IMR-90 (cell line): ENCODE measurements around the gene POLD4. TPM values are rescaled to one million over a fixed set of nuclear protein-coding genes. Genes with fewer than 3 reads are reported as not detected.

Experiments
- ATAC-seq: fragments of 200-7000 bp; cut with Tn5 transposase; 2 replicates; pipeline ENCODE4 v1.9.1; 2020; ENCODE audit warnings: low read depth, mild to moderate bottlenecking, moderate library complexity
- BruUV-seq: library from RNA; stranded (reverse); fragments of 400-500 nt; replicated peaks from 2 replicates; lab custom pipeline; 2021; lab: Mats Ljungman, UMichigan
- CTCF ChIA-PET: fragments of 300-600 bp; formaldehyde crosslinking; extraction: SDS; loops from one replicate; lab custom pipeline; 2021; ENCODE audit warnings: antibody characterized with exemption; lab: Yijun Ruan, JAX
- POLR2A ChIA-PET: fragments of 300-600 bp; sonication (Branson Sonifier 250); formaldehyde crosslinking; loops from one replicate; lab custom pipeline; 2022; ENCODE audit warnings: antibody characterized with exemption; ENCODE audit not compliant: unreplicated experiment; lab: Charles Lee
- DNase-seq: peaks from one replicate; pipeline ENCODE4 v3.0.0; 2013
- H2AFZ ChIP-seq: replicated peaks from 2 replicates; pipeline ENCODE3; 2013; ENCODE audit warnings: low read length, mild to moderate bottlenecking; ENCODE audit not compliant: poor library complexity
- H2AK5ac ChIP-seq: 2 replicates; pipeline ENCODE4 v1.6.1; 2013; ENCODE audit warnings: low read depth, low read length, inconsistent platforms
- H2AK9ac ChIP-seq: replicated peaks from 2 replicates; pipeline ENCODE3; 2013; ENCODE audit warnings: mild to moderate bottlenecking, low read depth, low read length, moderate library complexity; ENCODE audit not compliant: poor library complexity
- H2BK120ac ChIP-seq: 2 replicates; pipeline ENCODE4 v1.6.1; 2013; ENCODE audit warnings: low read depth, low read length, inconsistent platforms
- H2BK15ac ChIP-seq: 3 replicates; pipeline ENCODE4 v1.6.1; 2013; ENCODE audit warnings: low read depth, low read length, inconsistent platforms
- H2BK20ac ChIP-seq: 2 replicates; pipeline ENCODE4 v1.6.1; 2013; ENCODE audit warnings: low read depth, mild to moderate bottlenecking, inconsistent platforms, low read length, moderate library complexity
- H2BK5ac ChIP-seq: 2 replicates; pipeline ENCODE4 v1.6.1; 2013; ENCODE audit warnings: mild to moderate bottlenecking, low read depth, low read length, inconsistent platforms; ENCODE audit not compliant: poor library complexity, severe bottlenecking
- H3K14ac ChIP-seq: replicated peaks from 2 replicates; pipeline ENCODE4 v1.6.1; 2013; ENCODE audit warnings: low read depth, low read length, inconsistent platforms
- H3K18ac ChIP-seq: 2 replicates; pipeline ENCODE4 v1.6.1; 2013; ENCODE audit warnings: low read depth, low read length, control low read depth
- H3K23ac ChIP-seq: 2 replicates; pipeline ENCODE4 v1.6.1; 2013; ENCODE audit warnings: low read depth, low read length, inconsistent platforms
- H3K27ac ChIP-seq: 2 replicates; pipeline ENCODE4 v1.5.1; 2013; ENCODE audit warnings: mild to moderate bottlenecking, control low read depth, low read length; ENCODE audit not compliant: insufficient read depth
- H3K27me3 ChIP-seq: 2 replicates; pipeline ENCODE4 v1.6.1; 2013; ENCODE audit warnings: low read length; ENCODE audit not compliant: control insufficient read depth, insufficient read depth
- H3K36me3 ChIP-seq: 2 replicates; pipeline ENCODE4 v1.6.1; 2013; ENCODE audit warnings: low read length, mixed read lengths; ENCODE audit not compliant: control insufficient read depth, insufficient read depth
- H3K4ac ChIP-seq: 2 replicates; pipeline ENCODE4 v1.6.1; 2013; ENCODE audit warnings: low read depth, low read length, inconsistent platforms
- H3K4me1 ChIP-seq: 2 replicates; pipeline ENCODE4 v1.6.1; 2013; ENCODE audit warnings: low read length, mixed read lengths; ENCODE audit not compliant: control insufficient read depth, insufficient read depth
- H3K4me2 ChIP-seq: 2 replicates; pipeline ENCODE4 v1.6.1; 2013; ENCODE audit warnings: low read depth, mild to moderate bottlenecking, control low read depth, low read length, moderate library complexity
- H3K4me3 ChIP-seq: 2 replicates; pipeline ENCODE4 v1.5.1; 2013; ENCODE audit warnings: low read depth, mild to moderate bottlenecking, control low read depth, low read length, moderate library complexity; ENCODE audit not compliant: insufficient read depth
- H3K56ac ChIP-seq: 2 replicates; pipeline ENCODE4 v1.6.1; 2013; ENCODE audit warnings: low read length, inconsistent platforms; ENCODE audit not compliant: insufficient read depth; ENCODE audit errors: extremely low read depth
- H3K79me1 ChIP-seq, 2 experiments: 2 replicates each; pipeline ENCODE4 v1.6.1; 2013; ENCODE audit warnings: low read length in 2 of 2, inconsistent platforms in 1 of 2, low read depth in 1 of 2
- H3K9ac ChIP-seq: 2 replicates; pipeline ENCODE4 v1.6.1; 2013; ENCODE audit warnings: low read depth, low read length, control low read depth
- H3K9me1 ChIP-seq: 2 replicates; pipeline ENCODE4 v1.6.1; 2013; ENCODE audit warnings: low read length, inconsistent platforms; ENCODE audit not compliant: insufficient read depth
- H3K9me3 ChIP-seq: 2 replicates; pipeline ENCODE4 v1.6.1; 2013; ENCODE audit warnings: low read length; ENCODE audit not compliant: control insufficient read depth, insufficient read depth
- H4K20me1 ChIP-seq: 2 replicates; pipeline ENCODE4 v1.6.1; 2013; ENCODE audit warnings: low read length, inconsistent platforms; ENCODE audit not compliant: insufficient read depth
- H4K5ac ChIP-seq: 2 replicates; pipeline ENCODE4 v1.6.1; 2013; ENCODE audit warnings: mild to moderate bottlenecking, low read depth, low read length, control low read depth
- H4K8ac ChIP-seq, 2 experiments: 2 replicates each; pipeline ENCODE4 v1.6.1; 2013; ENCODE audit warnings: low read depth in 2 of 2, low read length in 2 of 2, control low read depth in 1 of 2, inconsistent platforms in 1 of 2
- H4K91ac ChIP-seq: 2 replicates; pipeline ENCODE4 v1.6.1; 2013; ENCODE audit warnings: low read depth, low read length, inconsistent platforms; ENCODE audit not compliant: insufficient read depth
- BHLHE40 ChIP-seq: fragments of 150-350 bp; IDR thresholded peaks from 2 replicates; pipeline ENCODE4 v1.6.1; 2016; ENCODE audit warnings: mild to moderate bottlenecking, low read depth, low read length
- CEBPB ChIP-seq: IDR thresholded peaks from 2 replicates; pipeline ENCODE4 v1.6.1; 2012; ENCODE audit warnings: low read depth, low read length, improper control_type of control experiment
- CHD1 ChIP-seq: IDR thresholded peaks from 2 replicates; pipeline ENCODE4 v1.6.1; 2012; ENCODE audit warnings: low read depth, low read length, improper control_type of control experiment
- FOS ChIP-seq: fragments of 150-350 bp; IDR thresholded peaks from 2 replicates; pipeline ENCODE4 v1.6.1; 2016; ENCODE audit warnings: low read depth, low read length
- MAFK ChIP-seq: IDR thresholded peaks from 2 replicates; pipeline ENCODE4 v1.6.1; 2012; ENCODE audit warnings: low read depth, low read length, improper control_type of control experiment
- RAD21 ChIP-seq: IDR thresholded peaks from 2 replicates; pipeline ENCODE4 v1.6.1; 2012; ENCODE audit warnings: low read length, improper control_type of control experiment
- RCOR1 ChIP-seq: IDR thresholded peaks from 2 replicates; pipeline ENCODE4 v1.6.1; 2012; ENCODE audit warnings: mild to moderate bottlenecking, low read length, improper control_type of control experiment; ENCODE audit not compliant: insufficient replicate concordance
- SMC3 ChIP-seq: fragments of 150-350 bp; IDR thresholded peaks from 2 replicates; pipeline ENCODE4 v1.6.1; 2016; ENCODE audit warnings: low read depth, mild to moderate bottlenecking, antibody characterized with exemption, low read length, moderate library complexity
- WGBS, 2 experiments: methylation state at CpG; one replicate each; pipeline versions ENCODE4 v1.1.5 to v1.1.7; 2013; ENCODE audit warnings: missing lambda C conversion rate in 2 of 2; ENCODE audit not compliant: insufficient read length in 1 of 2; ENCODE audit errors: extremely low coverage in 2 of 2; 5-methylcytosine and 5-hydroxymethylcytosine counted together
- dilution Hi-C: fragments of 300-500 bp; cut with HindIII; formaldehyde crosslinking; loops from one replicate; pipeline ENCODE4 v1.14.3; 2018; ENCODE audit warnings: low sequenced_read_pairs; ENCODE audit not compliant: unreplicated experiment
- in situ Hi-C: fragments of 300-500 bp; cut with MboI; formaldehyde crosslinking; loops from 3 replicates; pipeline ENCODE4 v1.14.3; 2019; ENCODE audit warnings: low sequenced_read_pairs, inconsistent platforms, mixed read lengths
- intact Hi-C: fragments of 100-400 bp; cut with micrococcal nuclease; formaldehyde crosslinking; loops from 2 replicates; pipeline ENCODE4 v1.10.0; 2022
- polyA plus RNA-seq, 3 experiments: library from polyadenylated mRNA; depleted of rRNA; stranded (reverse); fragments of >200 nt; gene quantifications; 2 replicates each; pipeline ENCODE4 v1.2.3, GENCODE V29; 2012; ENCODE audit warnings: low replicate concordance in 1 of 3
- total RNA-seq: library from RNA; depleted of rRNA; stranded (reverse); fragments of >200 nt; gene quantifications from 2 replicates; pipeline ENCODE4 v1.2.3, GENCODE V29; 2012
- TF ChIP-seq, protein P1 (sequence below): conservative IDR thresholded peaks from 2 replicates; pipeline ENCODE4 v1.5.1; 2012; ENCODE audit warnings: mild to moderate bottlenecking, low read depth, low read length, improper control_type of control experiment

POLD4 gene
- total and polyA plus RNA-seq, 2 of the 4 experiments (the other 2 are of a cell fraction): 46.4 to 133 TPM

DNA sequence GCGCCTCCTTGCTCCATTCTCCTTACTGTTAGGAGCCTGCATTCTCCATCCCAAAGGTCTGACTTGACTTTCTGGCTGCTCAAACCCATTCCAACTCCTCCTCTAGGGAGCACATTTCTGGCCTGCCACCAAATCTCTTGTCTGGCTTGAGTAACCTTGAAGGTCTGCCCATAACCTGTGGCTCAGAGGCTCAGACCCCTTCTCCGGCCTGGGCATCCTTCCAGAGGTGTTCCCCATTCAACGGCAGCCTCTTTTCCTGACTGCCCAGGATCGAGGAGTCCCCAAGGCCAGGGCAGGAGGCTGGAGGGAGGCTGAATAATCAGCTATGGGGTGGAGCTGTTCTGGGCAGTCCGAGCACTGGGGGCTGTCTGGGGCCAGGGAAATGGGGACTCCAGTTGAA, 40.6 kb upstream of the POLD4 start:
- peaks cover 15 to 44% of the 10 kb centered on the region in 2 experiments; a peak in 3 of 4 replicates for H3K79me1 ChIP-seq
- H3K27ac ChIP-seq: no peak overlapping the region
- no peak overlapping the region for H4K91ac ChIP-seq
- ATAC-seq (no peak), DNase-seq (no peak)
- no peaks in the 10 kb centered on the region; the same call in 1 of the 2 replicates for H3K9me1 ChIP-seq
- no peak overlapping the region for H2BK20ac ChIP-seq
- H3K27me3 ChIP-seq: no peaks in the 10 kb centered on the region
- no peak overlapping the region for H3K23ac ChIP-seq
- no peak overlapping the region for H2AK5ac ChIP-seq
- no peak overlapping the region for H2AK9ac ChIP-seq
- no peak overlapping the region for H3K14ac ChIP-seq
- H2BK120ac ChIP-seq: no peak overlapping the region
- H4K5ac ChIP-seq: no peak overlapping the region
- ChIA-PET CTCF (interaction anchor here (0.6 to 1.1 kb wide), 2 partner anchors 11 to 13 kb away, joined by 4 to 6 read pairs; no protein-coding TSS in a partner anchor), POLR2A (no interaction called here)
- H3K4ac ChIP-seq: no peak overlapping the region
- H3K4me3 ChIP-seq: no peak overlapping the region
- H4K20me1 ChIP-seq: peaks cover 15% of the 10 kb centered on the region
- no peaks in the 10 kb centered on the region for H3K9me3 ChIP-seq
- intact Hi-C loops (no loop called here), dilution Hi-C loops (no loop called here), in situ Hi-C loops (no loop called here)
- no peak overlapping the region for H3K9ac ChIP-seq
- no peak overlapping the region for H3K56ac ChIP-seq
- H3K36me3 ChIP-seq: peaks cover 29% of the 10 kb centered on the region
- H2BK15ac ChIP-seq: no peak overlapping the region
- H2BK5ac ChIP-seq: no peak overlapping the region
- H2AFZ ChIP-seq: no peak overlapping the region
- WGBS, 2 experiments: 72% methylated on average over 2 of the region's 5 CpGs; no CpG with 5 or more reads in 1 of the 2 experiments
- no peak overlapping the region for H4K8ac ChIP-seq
- TF ChIP-seq FOS: no peak
- TF ChIP-seq, protein P1, sequence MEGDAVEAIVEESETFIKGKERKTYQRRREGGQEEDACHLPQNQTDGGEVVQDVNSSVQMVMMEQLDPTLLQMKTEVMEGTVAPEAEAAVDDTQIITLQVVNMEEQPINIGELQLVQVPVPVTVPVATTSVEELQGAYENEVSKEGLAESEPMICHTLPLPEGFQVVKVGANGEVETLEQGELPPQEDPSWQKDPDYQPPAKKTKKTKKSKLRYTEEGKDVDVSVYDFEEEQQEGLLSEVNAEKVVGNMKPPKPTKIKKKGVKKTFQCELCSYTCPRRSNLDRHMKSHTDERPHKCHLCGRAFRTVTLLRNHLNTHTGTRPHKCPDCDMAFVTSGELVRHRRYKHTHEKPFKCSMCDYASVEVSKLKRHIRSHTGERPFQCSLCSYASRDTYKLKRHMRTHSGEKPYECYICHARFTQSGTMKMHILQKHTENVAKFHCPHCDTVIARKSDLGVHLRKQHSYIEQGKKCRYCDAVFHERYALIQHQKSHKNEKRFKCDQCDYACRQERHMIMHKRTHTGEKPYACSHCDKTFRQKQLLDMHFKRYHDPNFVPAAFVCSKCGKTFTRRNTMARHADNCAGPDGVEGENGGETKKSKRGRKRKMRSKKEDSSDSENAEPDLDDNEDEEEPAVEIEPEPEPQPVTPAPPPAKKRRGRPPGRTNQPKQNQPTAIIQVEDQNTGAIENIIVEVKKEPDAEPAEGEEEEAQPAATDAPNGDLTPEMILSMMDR: no peak
- TF ChIP-seq BHLHE40: no peak
- no peak for TF ChIP-seq RAD21
- no peak for TF ChIP-seq MAFK
- TF ChIP-seq RCOR1: no peak
- TF ChIP-seq CHD1: no peak
- TF ChIP-seq CEBPB: no peak
- no peak for TF ChIP-seq SMC3
- BruUV-seq: no TSS peak
- no peak overlapping the region for H3K4me2 ChIP-seq
- no peak overlapping the region for H3K18ac ChIP-seq
- peaks cover 3% of the 10 kb centered on the region for H3K4me1 ChIP-seq
